ENCODE data around the gene PRKAB2.
"Not testable (repeated sequence)": the region's sequence is repeated elsewhere in the genome, so short reads cannot be mapped to it uniquely, and the experiment has no call there.

Gene PRKAB2

DNA sequence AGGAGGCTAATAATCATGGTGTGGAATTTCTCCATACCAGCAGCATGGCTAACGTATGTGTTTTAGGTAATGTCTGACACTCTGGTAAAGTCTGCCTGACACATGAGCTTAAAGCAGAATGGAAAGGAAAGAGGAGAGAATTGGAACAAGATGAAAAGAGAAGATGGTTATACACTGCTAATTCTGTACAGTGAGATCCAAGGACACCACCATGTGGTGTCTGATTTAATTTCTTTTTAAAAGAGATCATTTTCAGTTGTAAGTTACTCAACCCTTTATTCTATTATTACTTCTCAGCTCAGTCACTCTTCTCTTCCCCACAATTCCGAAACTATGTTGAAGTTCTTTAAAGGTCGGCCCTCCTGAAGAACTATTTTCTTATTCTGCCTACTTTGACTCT lies 15.6 kb downstream of the PRKAB2 start:
- TF ChIP-seq TARDBP (IDR thresholded peaks at IDR 0.05) (no peak), SUZ12 (IDR thresholded peaks at IDR 0.05) (no peak), LEF1 (IDR thresholded peaks at IDR 0.05; ENCODE audit: borderline replicate concordance) (no peak), ELF4 (IDR thresholded peaks at IDR 0.05) (no peak), NFRKB (IDR thresholded peaks at IDR 0.05) (no peak), L3MBTL2 (conservative IDR thresholded peaks at IDR 0.05) (no peak), FOXK2 (IDR thresholded peaks at IDR 0.05) (no peak), FOXA1 (IDR thresholded peaks at IDR 0.05) (no peak), ZNF384 (IDR thresholded peaks at IDR 0.05) (no peak), FOXM1 (IDR thresholded peaks at IDR 0.05; ENCODE audit: borderline replicate concordance) (no peak), BHLHE40 (IDR thresholded peaks at IDR 0.05; ENCODE audit: borderline replicate concordance) (no peak)
- TF ChIP-seq, protein P1, sequence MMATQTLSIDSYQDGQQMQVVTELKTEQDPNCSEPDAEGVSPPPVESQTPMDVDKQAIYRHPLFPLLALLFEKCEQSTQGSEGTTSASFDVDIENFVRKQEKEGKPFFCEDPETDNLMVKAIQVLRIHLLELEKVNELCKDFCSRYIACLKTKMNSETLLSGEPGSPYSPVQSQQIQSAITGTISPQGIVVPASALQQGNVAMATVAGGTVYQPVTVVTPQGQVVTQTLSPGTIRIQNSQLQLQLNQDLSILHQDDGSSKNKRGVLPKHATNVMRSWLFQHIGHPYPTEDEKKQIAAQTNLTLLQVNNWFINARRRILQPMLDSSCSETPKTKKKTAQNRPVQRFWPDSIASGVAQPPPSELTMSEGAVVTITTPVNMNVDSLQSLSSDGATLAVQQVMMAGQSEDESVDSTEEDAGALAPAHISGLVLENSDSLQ (IDR thresholded peaks at IDR 0.05), result no peak
- ChIA-PET POLR2A (no interaction called here), CTCF (no interaction called here)
- DNase-seq (ENCODE audit: extremely low spot score), result no peak

DNA sequence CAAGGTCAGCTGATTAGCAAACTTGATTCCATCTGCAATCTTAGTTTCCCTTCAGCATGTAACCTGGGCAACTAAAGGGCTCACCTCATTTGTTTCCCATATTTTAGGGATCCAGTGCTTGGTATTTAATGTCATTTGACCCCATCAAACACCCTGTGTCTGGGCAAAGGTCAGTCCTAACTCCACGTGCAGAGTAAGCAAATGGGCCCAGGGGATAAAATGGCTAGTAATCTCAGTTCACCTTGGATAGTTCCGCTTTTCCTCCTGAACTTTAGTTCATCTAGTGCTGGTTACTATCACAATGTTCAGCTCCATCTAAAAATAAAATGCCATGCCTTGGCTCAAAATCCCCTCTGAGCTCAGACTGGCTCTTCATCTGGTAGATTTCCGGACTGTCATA lies 19.5 kb downstream of the PRKAB2 start:
- ChIA-PET POLR2A (no interaction called here), CTCF (no interaction called here)
- TF ChIP-seq SUZ12 (IDR thresholded peaks at IDR 0.05), result no peak
- TF ChIP-seq BHLHE40 (IDR thresholded peaks at IDR 0.05; ENCODE audit: borderline replicate concordance), result no peak
- TF ChIP-seq SP1 (IDR thresholded peaks at IDR 0.05), result no peak
- no peak for TF ChIP-seq NFRKB (IDR thresholded peaks at IDR 0.05)
- TF ChIP-seq FOXK2 (IDR thresholded peaks at IDR 0.05), result no peak
- TF ChIP-seq, protein P1 (IDR thresholded peaks at IDR 0.05), result no peak
- TF ChIP-seq HDGF (IDR thresholded peaks at IDR 0.05; ENCODE audit: borderline replicate concordance), result no peak
- no peak for DNase-seq (ENCODE audit: extremely low spot score)

DNA sequence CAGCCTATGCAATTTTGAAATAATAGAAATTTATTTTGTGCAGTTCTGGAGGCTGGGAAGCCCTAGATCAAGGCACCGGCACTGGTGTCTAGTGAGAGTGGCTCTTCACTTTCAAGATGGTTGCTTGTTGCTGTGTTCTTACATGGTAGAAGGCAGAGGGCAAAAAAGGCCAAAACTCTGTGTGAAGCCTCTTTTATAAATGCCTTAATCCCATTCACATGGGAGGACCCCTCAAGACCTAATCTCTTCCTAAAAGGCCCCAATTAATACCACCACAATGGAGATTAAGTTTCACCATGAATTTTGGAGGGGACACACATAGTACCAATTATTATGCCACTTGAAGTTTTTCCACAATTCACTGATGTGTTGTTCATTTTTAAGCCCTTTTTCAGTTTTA lies 21.0 kb downstream of the PRKAB2 start:
- no peak for DNase-seq (ENCODE audit: extremely low spot score)
- CTCF ChIA-PET, result interaction anchor here (0.7 kb wide), 1 partner anchor 238 kb away, joined by 3 read pairs; no protein-coding TSS in a partner anchor
- POLR2A ChIA-PET, result no interaction called here
- TF ChIP-seq TARDBP (IDR thresholded peaks at IDR 0.05), result no peak

DNA sequence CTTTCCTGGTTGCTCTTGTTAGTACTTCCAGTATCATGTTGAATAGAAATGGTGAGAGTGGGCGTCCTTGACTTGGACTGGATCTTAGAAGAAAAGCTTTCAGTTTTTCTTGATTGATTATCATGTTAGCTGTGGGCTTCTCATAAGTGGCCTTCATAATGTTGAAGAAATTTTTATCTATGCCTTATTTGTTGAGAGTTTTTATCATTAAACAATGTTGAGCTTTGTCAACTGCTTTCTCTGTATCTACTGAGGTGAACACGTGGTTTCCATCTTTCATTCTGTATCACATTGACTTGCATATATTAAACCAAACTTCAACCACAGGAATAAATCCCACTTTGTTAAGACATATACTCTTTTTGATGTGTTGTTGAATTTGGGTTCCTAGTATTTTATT lies 29.4 kb downstream of the PRKAB2 start:
- CTCF ChIA-PET, result interaction anchor here (0.6 kb wide), 1 partner anchor 267 kb away, joined by 3 read pairs; no protein-coding TSS in a partner anchor
- DNase-seq (ENCODE audit: extremely low spot score), result no peak
- POLR2A ChIA-PET, result no interaction called here
- TF ChIP-seq, protein P1 (IDR thresholded peaks at IDR 0.05), result no peak
- TF ChIP-seq HDGF (IDR thresholded peaks at IDR 0.05; ENCODE audit: borderline replicate concordance), result no peak
- TF ChIP-seq FOXM1 (IDR thresholded peaks at IDR 0.05; ENCODE audit: borderline replicate concordance), result no peak
- no peak for TF ChIP-seq TARDBP (IDR thresholded peaks at IDR 0.05)

DNA sequence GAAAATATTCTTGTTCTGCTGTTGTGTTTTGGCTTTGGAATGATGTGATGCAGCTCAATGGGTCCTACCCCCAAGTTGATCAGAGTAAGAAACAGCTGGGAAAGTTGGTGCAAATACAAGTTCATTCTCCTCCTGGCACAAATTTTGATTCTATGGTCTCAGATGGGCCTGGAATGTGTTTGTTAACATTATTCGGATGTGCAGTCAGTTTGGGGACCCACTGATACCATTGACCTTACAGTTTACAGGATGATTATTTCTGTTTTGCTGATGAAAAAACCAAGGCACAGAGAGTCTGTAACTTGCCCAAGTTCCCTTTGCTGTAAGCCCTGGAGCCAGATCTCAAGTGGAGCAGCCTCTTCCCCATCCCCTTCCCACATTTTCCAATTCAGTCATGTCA lies 41.5 kb downstream of the PRKAB2 start:
- POLR2A ChIA-PET, result not testable (repeated sequence)

DNA sequence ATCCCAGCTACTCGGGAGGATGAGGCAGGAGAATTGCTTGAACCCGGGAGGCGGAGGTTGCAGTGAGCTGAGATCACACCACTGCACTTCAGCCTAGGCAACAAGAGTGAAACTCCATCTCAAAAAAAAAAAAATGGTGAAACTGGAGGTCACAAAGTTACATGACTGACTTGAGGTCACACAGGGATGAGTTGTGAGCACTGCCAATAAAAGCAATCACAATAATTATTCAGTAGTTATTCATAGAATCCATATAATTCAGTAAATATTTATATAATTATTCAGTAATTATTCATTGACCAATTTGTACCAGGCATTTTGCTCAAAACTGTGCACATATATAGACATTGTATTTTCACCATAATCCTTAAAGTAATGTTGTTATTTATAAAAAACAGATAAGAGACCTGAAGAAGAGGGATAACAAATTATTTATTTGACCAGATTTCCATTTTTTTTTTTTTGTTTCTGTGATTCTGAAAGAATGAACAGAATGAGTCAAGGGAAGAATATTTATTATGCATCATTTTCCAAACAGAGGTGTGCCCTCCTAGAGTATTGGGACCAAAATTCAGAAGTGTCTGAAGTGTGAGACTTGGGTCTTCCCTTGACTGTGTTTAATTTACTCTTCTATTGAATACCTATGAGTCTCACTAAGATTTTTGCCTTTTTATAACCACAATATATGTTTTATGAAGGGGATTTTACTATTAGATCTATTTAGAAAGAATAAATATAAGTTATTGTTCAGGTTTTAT lies 43.0 kb downstream of the PRKAB2 start:
- ChIA-PET CTCF (no interaction called here), POLR2A (no interaction called here)
- TF ChIP-seq CTBP1 (IDR thresholded peaks at IDR 0.05; ENCODE audit: borderline replicate concordance) (no peak), FOXK2 (IDR thresholded peaks at IDR 0.05) (no peak), ELF4 (IDR thresholded peaks at IDR 0.05) (no peak)
- DNase-seq (ENCODE audit: extremely low spot score), result no peak

More for the DNA sequence above, 41.5 kb downstream of the PRKAB2 start:
- DNase-seq (ENCODE audit: extremely low spot score); CTCF ChIA-PET: not testable (repeated sequence)

DNA sequence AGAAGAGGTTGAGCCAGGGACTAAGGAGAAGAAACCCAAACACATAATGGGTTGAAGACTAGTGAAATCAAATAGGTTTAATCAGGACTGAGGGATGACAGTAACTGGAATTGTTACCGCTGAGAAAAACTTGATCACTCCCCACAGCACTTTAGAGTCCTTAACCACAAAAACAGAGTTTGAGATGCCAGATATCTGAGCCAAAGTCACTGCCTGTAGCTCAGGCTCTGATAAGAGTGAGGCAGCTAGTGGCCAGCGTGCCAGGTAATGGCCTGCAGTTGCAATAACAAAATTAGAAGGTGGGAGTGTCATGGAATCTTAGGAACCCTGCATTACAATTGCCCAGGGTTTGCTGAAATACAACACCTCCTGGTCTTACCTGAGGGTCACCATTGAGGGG lies 48.0 kb downstream of the PRKAB2 start:
- ChIA-PET POLR2A (no interaction called here), CTCF (no interaction called here)
- TF ChIP-seq, protein P1 (IDR thresholded peaks at IDR 0.05), result no peak
- TF ChIP-seq BHLHE40 (IDR thresholded peaks at IDR 0.05; ENCODE audit: borderline replicate concordance), result no peak
- no peak for DNase-seq (ENCODE audit: extremely low spot score)

DNA sequence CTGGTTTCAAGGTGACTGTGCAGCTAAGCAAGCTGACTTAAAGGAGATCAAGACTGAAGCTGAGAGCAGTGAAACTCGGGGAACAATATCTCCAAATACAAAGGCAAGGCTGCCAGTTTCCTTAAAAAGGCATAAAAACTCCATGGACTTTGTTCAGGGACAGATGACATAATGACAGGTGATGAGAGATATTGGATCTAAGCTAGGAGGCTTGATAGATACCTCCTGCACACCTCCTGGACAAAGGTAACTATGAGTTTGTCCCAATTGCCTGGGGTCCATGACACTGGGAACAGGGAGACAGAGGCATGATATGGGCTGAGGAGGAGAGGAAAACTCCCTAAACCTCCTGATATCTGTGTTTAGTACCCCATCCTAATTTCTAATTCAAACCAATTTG lies 55.2 kb downstream of the PRKAB2 start:
- CTCF ChIA-PET, result no interaction called here
- POLR2A ChIA-PET, result no interaction called here
- no peak for DNase-seq (ENCODE audit: extremely low spot score)
- no peak for TF ChIP-seq ZNF384 (IDR thresholded peaks at IDR 0.05)
- no peak for TF ChIP-seq FOXK2 (IDR thresholded peaks at IDR 0.05)
- TF ChIP-seq, protein P1 (IDR thresholded peaks at IDR 0.05), result no peak
- no peak for TF ChIP-seq BHLHE40 (IDR thresholded peaks at IDR 0.05; ENCODE audit: borderline replicate concordance)
- TF ChIP-seq CTBP1 (IDR thresholded peaks at IDR 0.05; ENCODE audit: borderline replicate concordance), result no peak
- TF ChIP-seq HDGF (IDR thresholded peaks at IDR 0.05; ENCODE audit: borderline replicate concordance), result no peak
- no peak for TF ChIP-seq NFRKB (IDR thresholded peaks at IDR 0.05)
- no peak for TF ChIP-seq SP1 (IDR thresholded peaks at IDR 0.05)
- TF ChIP-seq FOXA1 (IDR thresholded peaks at IDR 0.05), result no peak
- no peak for TF ChIP-seq L3MBTL2 (conservative IDR thresholded peaks at IDR 0.05)
- no peak for TF ChIP-seq FOXM1 (IDR thresholded peaks at IDR 0.05; ENCODE audit: borderline replicate concordance)
- TF ChIP-seq ELF4 (IDR thresholded peaks at IDR 0.05), result no peak
- no peak for TF ChIP-seq SUZ12 (IDR thresholded peaks at IDR 0.05)
- no peak for TF ChIP-seq ARNT (IDR thresholded peaks at IDR 0.05)

Measured in HEK293T (cell line).